ENCODE results near the gene TAMM41.
"Not testable (repeated sequence)": the region's sequence is repeated elsewhere in the genome, so short reads cannot be mapped to it uniquely, and the experiment has no call there.

TAMM41 gene

DNA sequence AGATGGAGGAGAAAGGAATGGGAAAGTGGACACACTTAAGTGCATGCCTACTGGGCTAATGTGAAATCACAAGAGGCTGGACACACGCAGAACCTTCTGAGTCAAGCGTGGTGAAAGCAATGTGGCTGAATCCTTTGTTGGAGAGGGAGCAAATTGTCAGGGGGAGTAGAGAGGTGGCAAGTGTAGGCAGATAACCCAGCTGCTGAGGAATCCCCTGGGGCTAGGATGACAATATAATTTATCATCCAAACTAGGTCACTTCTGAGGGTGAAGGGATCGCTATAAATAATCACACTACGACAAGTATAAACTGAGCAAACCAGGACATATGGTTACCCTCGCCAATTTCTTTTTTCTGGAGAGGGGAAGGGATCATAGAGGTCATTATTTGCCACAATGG is 28.7 kb downstream of the TAMM41 start:
- in situ Hi-C loops (cut with MboI; ENCODE audit: low sequenced_read_pairs) = no loop called here

DNA sequence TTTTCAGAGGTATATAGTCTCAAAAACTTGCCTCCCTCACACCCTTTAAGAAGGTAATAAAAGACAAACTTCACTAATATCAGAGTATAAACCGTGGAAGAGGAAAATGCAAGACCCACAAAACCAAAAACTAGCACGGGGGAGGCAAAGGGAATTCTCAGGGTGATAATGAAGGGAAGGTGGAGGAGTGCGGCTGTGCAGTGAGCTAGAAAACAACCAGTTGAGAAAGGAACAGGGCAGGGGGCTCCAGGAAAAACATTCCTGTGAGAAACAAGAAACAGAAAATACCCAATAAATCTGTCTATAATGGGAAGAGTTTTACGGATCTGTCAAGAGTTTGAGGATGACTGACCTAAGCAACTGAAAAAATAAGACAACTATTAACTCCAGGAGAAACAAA is 31.6 kb downstream of the TAMM41 start:
- in situ Hi-C loops (cut with MboI; ENCODE audit: low sequenced_read_pairs) = no loop called here

DNA sequence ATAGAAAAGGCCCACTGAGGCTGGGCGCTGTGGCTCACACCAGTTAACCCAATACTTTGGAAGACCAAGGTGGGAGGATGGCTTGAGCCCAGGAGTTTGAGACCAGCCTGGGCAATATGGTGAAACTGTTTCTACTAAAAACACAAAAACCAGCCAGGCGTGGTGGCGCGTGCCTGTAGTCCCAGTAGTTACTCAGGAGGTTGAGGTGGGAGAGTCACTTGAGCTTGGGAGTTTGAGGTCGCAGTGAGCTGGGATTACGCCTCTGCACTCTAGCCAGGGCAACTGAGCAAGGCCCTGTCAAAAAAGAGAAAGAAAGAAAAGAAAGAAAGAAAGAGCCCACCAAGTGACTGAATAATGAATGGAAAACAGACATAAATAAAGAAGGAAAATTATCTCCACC is 32.0 kb downstream of the TAMM41 start:
- in situ Hi-C loops (cut with MboI; ENCODE audit: low sequenced_read_pairs) = no loop called here

DNA sequence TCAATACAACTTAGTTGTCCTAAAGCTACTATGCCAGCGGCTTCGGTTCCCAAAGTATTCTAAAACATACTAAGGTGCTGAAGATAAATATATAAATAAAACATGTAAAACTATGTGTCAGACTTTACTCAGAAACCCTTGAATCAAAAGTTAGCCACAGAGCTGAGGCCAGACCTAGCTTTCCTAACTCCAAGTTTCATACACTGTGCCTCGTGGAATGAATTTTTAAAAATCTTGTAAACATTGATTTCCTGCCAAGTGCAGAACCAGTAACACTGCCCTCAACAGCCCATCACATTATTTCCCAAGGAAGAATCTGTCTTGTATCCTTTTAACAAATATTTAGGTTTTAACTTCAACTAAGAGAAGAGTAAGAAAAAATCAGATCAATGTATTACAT is 36.4 kb downstream of the TAMM41 start:
- in situ Hi-C loops (cut with MboI; ENCODE audit: low sequenced_read_pairs) = no loop called here

DNA sequence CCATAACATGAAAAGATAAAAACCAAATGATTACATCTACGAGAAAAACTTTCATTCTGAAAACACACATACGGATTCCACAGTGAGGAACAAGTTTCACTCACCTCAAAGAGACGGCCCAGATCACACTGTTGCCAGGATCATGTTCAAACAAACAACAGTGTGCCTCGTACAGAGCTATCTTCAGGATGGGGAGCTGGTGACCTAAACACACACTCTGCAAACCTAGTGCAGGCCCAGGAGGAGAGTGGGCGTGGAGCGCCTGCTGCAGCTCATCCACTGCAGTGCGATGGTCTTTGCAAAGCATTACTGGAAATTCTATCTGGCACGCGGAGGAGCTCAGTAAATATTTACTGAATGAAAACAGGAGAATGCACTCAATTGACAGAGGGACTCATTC is 38.5 kb downstream of the TAMM41 start:
- in situ Hi-C loops (cut with MboI; ENCODE audit: low sequenced_read_pairs) = no loop called here

DNA sequence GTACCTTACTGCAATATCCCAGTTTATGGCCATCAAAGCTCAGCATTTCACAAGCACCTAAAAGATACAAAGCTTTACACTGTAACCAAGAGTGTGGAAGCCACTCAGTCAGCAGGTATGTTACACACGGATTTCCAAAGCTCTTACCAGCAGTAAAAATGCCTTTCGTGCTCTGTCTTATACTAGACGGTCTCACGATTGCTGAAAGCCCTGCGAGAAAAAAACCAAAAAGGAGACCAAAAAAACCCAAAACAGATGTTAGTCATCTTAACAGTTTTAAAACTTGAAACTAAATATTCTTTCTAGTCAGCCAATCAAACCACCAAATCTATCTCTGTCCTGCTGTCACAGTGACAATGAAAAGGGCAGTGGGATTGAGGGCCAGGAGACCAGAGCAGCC is 39.0 kb downstream of the TAMM41 start:
- in situ Hi-C loops (cut with MboI; ENCODE audit: low sequenced_read_pairs) = no loop called here

DNA sequence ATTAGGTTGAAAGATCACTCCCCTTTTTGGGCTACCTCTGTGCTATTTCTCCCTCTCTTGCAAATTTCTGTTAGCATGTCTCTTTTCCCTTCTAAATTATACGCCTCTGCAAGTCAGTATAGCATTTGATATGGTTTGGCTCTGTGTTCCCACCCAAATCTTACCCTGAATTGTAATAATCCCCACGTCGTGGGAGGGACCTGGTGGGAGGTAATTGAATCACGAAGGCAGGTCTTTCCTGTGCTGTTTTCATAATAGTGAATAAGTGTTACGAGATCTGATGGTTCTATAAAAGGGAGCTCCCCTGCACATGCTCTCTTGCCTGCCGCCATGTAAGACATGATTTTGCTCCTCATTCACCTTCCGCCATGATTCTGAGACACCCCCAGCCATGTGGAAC is 41.0 kb downstream of the TAMM41 start:
- in situ Hi-C loops (cut with MboI; ENCODE audit: low sequenced_read_pairs) = no loop called here

DNA sequence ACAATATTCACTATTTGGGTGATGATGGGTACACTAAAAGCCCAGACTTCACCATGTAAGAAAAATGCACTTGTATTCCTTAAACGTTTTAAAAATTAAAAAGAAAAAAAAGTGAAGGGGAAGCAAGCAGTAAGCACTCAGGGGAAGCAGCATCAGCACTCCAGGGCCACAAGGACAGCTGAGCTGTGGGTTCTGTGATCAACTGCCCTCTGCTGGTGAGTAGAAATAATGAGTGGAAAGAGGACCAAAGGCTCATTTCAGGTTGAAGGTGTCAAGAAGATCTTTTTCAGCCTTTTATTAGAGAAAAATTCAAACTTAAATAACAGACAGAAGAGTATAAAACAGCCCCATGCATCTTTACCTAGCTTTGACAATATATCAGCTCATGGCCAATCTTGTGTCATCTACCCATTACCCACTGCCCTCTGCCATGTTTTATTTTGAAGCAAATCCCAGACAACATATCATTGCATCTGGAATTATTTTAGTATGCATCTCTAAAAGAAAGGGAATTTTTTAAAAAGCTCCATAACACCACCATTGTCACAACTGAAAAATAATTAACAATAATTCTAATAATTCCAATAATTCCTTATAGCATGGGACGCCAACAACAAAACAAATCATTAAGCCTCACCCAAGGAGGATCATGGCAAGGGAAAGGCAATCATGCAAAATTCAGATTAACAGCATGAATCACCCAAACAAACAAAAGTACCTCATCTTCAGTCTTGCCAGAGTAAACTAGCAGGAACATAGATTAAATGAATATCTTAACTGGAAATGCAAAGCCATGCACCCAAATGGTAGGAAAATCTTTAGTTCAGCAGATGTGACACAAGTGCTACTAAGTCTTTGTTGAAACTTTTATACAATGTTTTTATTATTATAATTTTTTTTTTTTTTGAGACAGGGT is 42.5 kb downstream of the TAMM41 start:
- in situ Hi-C loops (cut with MboI; ENCODE audit: low sequenced_read_pairs) = no loop called here

DNA sequence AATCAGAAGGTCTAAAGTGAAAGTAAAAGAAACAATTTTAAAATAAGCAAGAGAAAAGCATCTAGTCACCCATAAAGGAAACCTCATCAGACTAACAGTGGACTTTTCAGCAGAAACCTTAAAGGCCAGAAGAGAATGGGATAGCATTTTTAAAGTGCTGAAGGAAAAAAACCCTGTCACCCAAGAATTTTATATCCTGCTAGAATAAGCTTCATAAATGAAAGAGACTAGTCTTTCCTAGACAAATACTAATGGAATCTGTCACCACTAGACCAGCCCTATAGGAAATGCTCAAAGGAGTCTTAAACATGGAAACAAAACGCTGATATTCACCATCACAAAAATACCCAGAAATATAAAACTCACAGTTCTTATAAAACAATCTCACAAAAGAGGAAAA is 46.9 kb downstream of the TAMM41 start:
- in situ Hi-C loops (cut with MboI; ENCODE audit: low sequenced_read_pairs) = no loop called here

DNA sequence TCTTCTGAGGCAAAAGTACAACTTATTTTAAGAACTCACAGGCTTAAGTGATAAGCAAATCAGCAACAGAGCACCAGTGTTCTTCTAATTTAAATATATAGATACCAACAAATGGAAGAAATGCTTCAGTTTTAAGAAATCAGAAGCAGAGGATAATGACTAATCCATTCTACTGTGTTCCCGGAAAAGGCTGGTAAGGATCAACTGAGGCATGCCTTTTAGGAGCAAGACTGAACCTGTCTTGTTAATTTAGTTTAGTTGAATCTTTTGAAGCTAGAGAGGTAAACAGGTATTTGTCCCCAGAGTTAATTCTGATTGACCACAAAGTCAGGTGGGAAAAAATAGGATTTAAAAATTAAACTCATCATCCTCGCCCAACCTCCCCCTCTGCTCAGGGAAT is 51.8 kb downstream of the TAMM41 start:
- in situ Hi-C loops (cut with MboI; ENCODE audit: low sequenced_read_pairs) = no loop called here

DNA sequence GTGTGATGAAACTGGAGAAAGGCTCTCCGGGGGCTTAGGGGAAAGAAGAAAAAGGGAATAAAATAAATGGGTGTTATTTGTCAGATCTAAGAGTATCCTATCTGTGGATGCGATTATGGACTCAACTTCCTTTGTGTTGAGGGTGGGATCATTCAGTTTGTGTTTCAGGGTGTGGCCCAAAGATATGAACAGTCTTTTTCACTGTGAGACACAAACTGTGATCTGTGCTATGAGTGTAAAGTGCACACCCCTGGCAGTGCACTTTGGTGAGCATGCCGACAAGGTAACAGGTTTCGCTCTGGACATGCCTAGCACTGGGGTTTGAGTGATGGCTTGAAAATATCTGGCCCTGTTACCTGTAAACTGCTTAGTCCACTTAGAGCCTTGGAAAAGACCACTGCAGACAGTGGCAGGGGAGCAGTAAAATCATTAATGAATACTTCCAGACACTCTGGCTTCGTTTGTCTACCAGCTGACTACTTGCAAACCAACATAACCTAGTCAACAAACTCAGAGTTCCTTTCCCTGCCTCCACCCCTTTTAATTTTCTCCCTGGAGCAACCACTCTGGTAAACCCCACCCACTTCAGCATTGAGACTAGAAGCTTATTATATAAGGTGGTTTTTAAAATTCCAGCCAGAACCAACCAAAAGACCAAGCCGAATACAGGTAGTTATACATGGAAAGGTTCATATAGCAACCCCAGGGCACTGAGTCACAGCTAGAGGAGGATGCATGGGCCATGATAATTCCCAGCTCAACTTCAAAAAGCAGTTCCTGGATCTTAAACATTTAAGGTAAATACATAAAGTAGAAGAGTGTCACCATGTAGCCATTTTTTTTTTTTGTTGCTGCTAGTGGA is 55.1 kb downstream of the TAMM41 start:
- in situ Hi-C loops (cut with MboI; ENCODE audit: low sequenced_read_pairs) = no loop called here

DNA sequence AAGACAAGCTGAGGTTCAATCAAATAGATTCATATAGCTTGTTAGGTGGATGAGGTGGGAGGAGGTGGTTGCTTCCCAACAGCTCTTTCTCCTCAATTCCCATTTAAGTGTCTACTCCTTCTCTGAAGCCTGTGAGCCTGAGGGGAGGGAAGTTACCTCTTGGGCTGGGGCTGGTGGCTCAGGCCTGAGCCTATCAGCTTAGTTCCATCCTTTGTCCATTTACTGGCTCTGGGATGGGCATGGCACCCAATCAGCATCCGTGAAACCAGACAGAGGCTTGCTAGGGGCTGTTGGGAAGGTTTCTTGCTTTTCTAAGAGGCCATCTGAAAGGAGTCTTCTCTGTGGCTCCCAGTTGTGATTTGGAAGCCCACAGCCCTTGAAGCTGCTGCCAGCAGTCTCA is 57.3 kb downstream of the TAMM41 start:
- in situ Hi-C loops (cut with MboI; ENCODE audit: low sequenced_read_pairs) = no loop called here

DNA sequence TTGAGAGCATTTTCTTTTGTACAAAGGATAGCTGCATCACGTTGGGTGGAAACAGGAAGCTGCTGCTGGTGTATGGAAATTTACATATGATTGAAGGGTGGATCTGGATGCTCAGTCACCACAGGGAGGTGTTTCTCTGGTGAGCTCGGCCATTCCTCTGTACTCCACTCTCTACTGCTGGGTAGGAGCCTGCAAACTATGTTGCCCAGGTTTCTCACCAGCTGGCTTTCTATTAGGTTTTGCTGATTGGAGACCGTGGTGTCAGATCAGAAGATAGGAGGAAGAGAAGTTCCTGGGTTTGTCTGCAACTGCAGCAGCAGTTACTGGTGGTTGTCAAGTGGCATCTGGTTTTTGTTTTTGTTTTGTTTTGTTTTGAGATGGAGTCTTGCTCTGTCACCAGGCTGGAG is 61.7 kb downstream of the TAMM41 start:
- in situ Hi-C loops (cut with MboI; ENCODE audit: low sequenced_read_pairs) = no loop called here

DNA sequence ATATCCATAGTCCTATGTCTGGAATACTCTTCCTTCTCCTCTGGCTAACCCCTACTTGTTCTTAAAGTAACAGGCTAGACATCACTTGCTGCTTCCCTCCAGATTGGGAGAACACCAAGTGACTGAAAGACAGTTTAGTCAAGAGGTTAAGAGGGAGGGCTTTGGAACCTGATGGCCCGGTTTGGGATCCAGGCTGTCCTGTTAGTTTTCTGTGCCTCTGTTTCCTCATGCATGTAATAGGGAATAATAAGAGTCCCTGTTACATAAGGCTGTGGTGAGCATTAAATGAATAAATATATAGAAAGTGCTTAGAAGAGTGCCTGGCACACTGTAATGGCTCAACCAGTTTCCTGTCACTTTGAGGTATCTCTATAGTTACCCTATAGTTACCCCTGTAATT is 66.3 kb downstream of the TAMM41 start:
- in situ Hi-C loops (cut with MboI; ENCODE audit: low sequenced_read_pairs) = no loop called here

DNA sequence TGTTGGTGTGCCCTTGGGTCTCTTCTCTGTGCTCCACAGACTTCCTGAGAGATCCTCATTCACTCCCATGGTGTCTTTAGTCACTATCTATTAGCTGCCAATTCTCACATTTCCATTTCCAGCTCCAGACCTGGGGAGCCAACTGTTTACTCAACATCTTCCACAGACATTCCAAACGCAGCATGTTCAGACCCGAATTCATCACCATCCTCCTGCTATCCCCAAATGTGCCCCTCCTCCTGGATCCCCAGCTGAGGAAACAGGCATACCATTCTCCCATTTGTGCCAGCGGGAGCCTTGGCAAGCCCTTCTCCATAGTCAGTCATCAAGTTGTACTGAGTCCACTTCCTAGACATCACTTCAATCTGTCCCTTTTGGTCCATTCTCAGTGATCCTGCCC is 67.1 kb downstream of the TAMM41 start:
- in situ Hi-C loops (cut with MboI; ENCODE audit: low sequenced_read_pairs) = no loop called here

DNA sequence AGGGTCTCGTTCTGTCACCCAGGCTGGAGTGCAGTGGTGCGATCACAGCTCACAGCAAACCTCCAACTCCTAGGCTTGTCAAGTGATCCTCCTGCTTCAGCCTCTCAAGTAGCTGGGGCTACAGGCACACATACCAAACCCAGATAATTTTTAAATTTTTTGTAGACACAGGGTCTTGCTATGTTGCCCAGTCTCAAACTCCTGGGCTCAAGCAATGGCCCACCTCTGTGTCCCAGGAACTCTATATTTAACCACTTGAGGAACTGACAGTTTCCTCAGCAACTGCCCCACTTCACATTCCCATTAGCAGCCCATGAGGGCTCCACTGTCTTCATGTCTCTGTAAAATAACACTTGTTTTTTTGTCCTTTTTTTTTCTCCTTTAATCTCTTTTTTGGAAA is 68.4 kb downstream of the TAMM41 start:
- in situ Hi-C loops (cut with MboI; ENCODE audit: low sequenced_read_pairs) = no loop called here

DNA sequence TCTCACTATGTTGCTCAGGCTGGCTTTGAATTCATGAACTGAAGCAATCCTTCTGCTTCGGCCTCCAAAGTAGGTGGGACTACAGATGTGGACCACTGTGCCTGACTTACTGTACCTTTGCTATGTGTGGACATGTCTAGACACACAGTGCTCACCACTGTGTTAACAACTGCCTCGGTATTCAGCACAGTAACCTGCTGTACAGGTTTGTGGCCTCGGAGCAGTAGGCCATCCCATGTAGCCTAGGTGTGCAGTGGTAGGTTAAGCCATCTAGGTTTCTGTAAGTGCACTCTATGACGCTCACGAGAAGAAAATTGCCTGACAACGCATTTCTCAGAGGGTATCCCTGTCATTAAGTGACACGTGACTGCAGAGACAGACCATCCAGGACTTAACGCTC is 70.3 kb downstream of the TAMM41 start:
- in situ Hi-C loops (cut with MboI; ENCODE audit: low sequenced_read_pairs) = no loop called here

DNA sequence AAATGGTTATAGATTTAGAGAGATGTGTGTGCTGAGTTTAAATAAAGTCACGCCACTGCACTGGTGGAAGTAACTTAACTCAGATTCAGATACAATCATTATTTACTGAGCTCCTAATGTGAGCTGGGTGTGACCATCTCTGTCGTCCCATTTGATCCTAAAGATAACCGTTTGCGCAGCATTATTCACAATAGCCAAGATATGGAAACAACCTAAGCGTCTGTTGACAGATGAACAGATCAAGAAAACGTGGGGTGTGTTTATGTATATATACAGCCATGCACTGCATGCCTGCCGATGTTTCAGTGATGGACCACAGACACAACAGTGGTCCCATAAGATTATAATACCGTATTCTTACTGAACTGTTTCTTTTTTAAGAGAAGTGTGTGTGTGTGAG is 71.2 kb downstream of the TAMM41 start:
- in situ Hi-C loops (cut with MboI; ENCODE audit: low sequenced_read_pairs) = no loop called here

DNA sequence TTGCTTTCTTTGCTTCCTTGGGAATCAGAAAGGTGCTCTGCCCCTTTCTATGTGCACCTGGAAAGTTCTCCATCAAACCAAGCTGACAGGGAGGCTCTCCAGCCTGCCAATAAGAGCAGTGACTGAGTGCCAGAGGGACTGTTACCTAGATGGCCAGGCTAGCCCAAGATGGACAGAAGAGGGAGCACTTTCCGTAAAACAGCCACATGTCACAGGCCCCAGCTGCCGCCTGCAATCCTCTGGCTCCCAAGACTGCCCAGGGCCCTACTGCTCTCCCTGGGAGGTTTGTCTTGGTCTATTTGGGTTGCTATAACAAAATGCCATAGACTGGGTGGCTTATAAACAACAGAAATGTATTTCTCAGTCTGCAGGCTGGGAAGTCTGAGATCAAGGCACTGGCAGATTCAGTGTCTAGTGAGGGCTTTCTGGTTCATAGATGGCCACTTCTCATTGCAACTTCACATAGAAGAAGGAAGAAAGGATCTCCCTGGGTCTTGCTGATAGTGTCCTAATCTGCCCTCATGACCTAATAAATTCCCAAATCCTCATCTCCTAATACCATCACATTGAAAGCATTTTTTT is 72.3 kb downstream of the TAMM41 start:
- in situ Hi-C loops (cut with MboI; ENCODE audit: low sequenced_read_pairs) = no loop called here

DNA sequence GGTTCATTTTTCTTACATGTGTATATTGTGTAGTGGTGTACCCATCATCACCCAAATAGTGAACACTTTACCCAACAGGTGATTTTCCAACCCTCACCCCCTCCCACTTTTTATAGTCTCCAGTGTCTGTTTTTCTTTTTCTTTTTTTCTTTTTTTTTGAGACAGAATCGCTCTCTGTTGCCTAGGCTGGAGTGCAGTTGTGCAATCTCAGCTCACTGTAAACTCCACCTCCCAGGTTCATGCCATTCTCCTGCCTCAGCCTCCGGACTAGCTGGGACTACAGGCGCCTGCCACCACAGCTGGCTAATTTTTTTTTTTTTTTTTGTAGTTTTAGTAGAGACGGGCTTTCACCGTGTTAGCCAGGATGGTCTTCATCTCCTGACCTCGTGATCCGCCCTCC is 74.8 kb downstream of the TAMM41 start:
- in situ Hi-C loops (cut with MboI; ENCODE audit: low sequenced_read_pairs) = not testable (repeated sequence)

DNA sequence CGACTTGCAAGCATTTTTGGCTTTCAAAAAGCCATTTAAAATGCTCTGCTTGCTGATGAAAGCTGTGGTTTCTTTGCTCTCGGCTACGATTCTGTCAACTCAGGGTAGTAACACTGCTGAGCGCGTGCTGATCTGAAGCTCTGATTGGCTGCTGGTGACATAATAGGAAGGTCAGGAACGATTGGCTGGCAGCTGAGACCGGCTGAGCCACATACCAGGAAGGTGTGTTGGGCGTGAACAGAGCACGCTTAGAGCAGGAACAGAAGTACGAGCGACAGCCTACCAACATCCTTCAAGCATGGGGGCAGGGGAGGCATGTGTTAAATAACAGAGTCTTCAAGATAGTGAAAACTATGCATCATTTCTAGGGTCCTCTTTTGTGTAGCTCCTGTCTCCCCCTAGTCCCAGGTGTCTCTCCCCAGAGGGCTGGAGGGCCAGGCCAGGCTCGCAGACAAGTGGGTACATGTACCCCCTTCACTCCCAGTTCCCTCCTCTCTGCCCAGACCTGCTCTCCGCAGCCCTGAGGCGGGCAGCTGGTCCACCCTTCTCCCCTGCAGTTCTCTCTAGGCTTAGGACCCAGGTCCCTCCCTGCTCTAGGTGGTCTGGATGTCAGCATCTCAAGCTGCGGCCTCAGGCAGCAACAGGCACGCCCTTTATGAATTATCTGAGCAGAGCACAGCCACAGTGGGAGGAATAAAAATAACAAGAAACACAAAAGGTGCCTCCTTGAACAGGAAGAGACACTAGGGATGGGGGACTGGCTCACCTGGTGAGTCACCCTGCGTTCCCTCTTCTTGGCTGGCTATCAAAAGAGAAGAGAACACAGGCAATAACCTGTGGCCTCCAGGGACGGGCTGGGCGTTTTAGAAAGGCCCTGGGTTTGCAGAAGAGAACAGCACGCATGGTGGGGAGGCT is 76.0 kb downstream of the TAMM41 start:
- in situ Hi-C loops (cut with MboI; ENCODE audit: low sequenced_read_pairs) = no loop called here
